ENCODE measurements around the gene TXNDC15.
"Not testable (repeated sequence)": the region's sequence is repeated elsewhere in the genome, so short reads cannot be mapped to it uniquely, and the experiment has no call there.

TXNDC15 gene

GRCh38 chr5:134873987-134874830 lies at the start of gene TXNDC15:
TSS of gene TXNDC15 (plus strand) at chr5:134874371. CDS start at chr5:134874428, 57 bp downstream.
- peak; percentile 60 to 81 (median 75) for DNase-seq

- DNase-seq: no peak
Observed at GRCh38 chr5:134824681-134825080, 49.5 kb upstream of the TXNDC15 start.

- no peak for DNase-seq
Observed at GRCh38 chr5:134825212-134825611, 49.0 kb upstream of the TXNDC15 start.

- no peak for DNase-seq
Observed at GRCh38 chr5:134833340-134834032, 40.7 kb upstream of the TXNDC15 start.

- no peak for DNase-seq
Observed at GRCh38 chr5:134835623-134836022, 38.5 kb upstream of the TXNDC15 start.

GRCh38 chr5:134837530-134838181 lies 36.5 kb upstream of the TXNDC15 start:
- DNase-seq: no peak

GRCh38 chr5:134838361-134838760 lies 35.8 kb upstream of the TXNDC15 start:
- DNase-seq: not testable (repeated sequence)

- no peak for DNase-seq
Observed at GRCh38 chr5:134840811-134841210, 33.4 kb upstream of the TXNDC15 start.

GRCh38 chr5:134844252-134844651 lies 29.9 kb upstream of the TXNDC15 start:
- DNase-seq: no peak

- no peak for DNase-seq
Observed at GRCh38 chr5:134845335-134845851, 28.8 kb upstream of the TXNDC15 start.

GRCh38 chr5:134845852-134846640 lies 28.1 kb upstream of the TXNDC15 start, which contains the start of gene C5orf24:
TSS of gene C5orf24 (plus strand) at chr5:134845968. CDS start at chr5:134854901, 8,933 bp downstream.
- peak; percentile 81 to 92 (median 88) for DNase-seq

GRCh38 chr5:134846641-134846960 lies 27.6 kb upstream of the TXNDC15 start:
- DNase-seq: no peak

GRCh38 chr5:134849434-134849933 lies 24.7 kb upstream of the TXNDC15 start:
- not testable (repeated sequence) for DNase-seq

- no peak for DNase-seq
Observed at GRCh38 chr5:134851307-134851923, 22.8 kb upstream of the TXNDC15 start.

- DNase-seq: not testable (repeated sequence)
Observed at GRCh38 chr5:134856465-134856864, 17.7 kb upstream of the TXNDC15 start.

- no peak for DNase-seq
Observed at GRCh38 chr5:134857401-134857800, 16.8 kb upstream of the TXNDC15 start.

- DNase-seq: no peak
Observed at GRCh38 chr5:134864707-134865106, 9.5 kb upstream of the TXNDC15 start.

- peak in 2 of 6 experiments; percentile 25 to 76 for DNase-seq
Observed at GRCh38 chr5:134873494-134873893, 677 bp upstream of the TXNDC15 start.

GRCh38 chr5:134874831-134875655 lies 872 bp downstream of the TXNDC15 start:
- peak in 2 of 6 experiments; percentile 23 to 41 for DNase-seq

- DNase-seq: no peak
Observed at GRCh38 chr5:134877159-134877558, 3.0 kb downstream of the TXNDC15 start.

- no peak for DNase-seq
Observed at GRCh38 chr5:134878403-134878802, 4.2 kb downstream of the TXNDC15 start.

All from stimulated activated naive CD4-positive, alpha-beta T cell (primary cell).